H9 (cell line): ENCODE measurements around the gene AP3D1. TPM values are rescaled to one million over a fixed set of nuclear protein-coding genes. Genes with fewer than 3 reads are reported as not detected.
A peak's percentile ranks its signal among the peaks of the same experiment; 100 is the strongest.

Experiments used
- DNase-seq: peaks from one replicate; pipeline ENCODE4 v3.0.0-alpha.2; 2017
- H2AFZ ChIP-seq: one replicate; pipeline ENCODE4 v1.6.1; 2013; ENCODE audit warnings: mild to moderate bottlenecking, low read length, control low read depth, moderate library complexity
- H2AK5ac ChIP-seq: 2 replicates; pipeline ENCODE4 v1.6.1; 2013; ENCODE audit warnings: low read length, control low read depth, mixed read lengths; ENCODE audit not compliant: insufficient read length
- H2BK120ac ChIP-seq: one replicate; pipeline ENCODE4 v1.6.1; 2013; ENCODE audit warnings: low read depth, mild to moderate bottlenecking, low read length, control low read depth, inconsistent platforms; ENCODE audit not compliant: poor library complexity, severe bottlenecking
- H2BK12ac ChIP-seq: 2 replicates; pipeline ENCODE4 v1.6.1; 2013; ENCODE audit warnings: low read length, control low read depth, mixed read lengths, low read depth; ENCODE audit not compliant: insufficient read length
- H2BK15ac ChIP-seq: 2 replicates; pipeline ENCODE4 v1.6.1; 2013; ENCODE audit warnings: low read depth, low read length, control low read depth
- H2BK20ac ChIP-seq: one replicate; pipeline ENCODE4 v1.6.1; 2013; ENCODE audit warnings: low read depth, mild to moderate bottlenecking, low read length, control low read depth, inconsistent platforms; ENCODE audit not compliant: poor library complexity, severe bottlenecking
- H2BK5ac ChIP-seq: 2 replicates; pipeline ENCODE4 v1.6.1; 2013; ENCODE audit warnings: low read length, control low read depth, mixed read lengths; ENCODE audit not compliant: insufficient read length
- H3K14ac ChIP-seq: 2 replicates; pipeline ENCODE4 v1.6.1; 2013; ENCODE audit warnings: low read length, control low read depth; ENCODE audit not compliant: insufficient read depth
- H3K18ac ChIP-seq: 2 replicates; pipeline ENCODE4 v1.6.1; 2013; ENCODE audit warnings: low read depth, mild to moderate bottlenecking, mixed read lengths, low read length, control low read depth; ENCODE audit not compliant: insufficient read length
- H3K23ac ChIP-seq: 2 replicates; pipeline ENCODE4 v1.6.1; 2013; ENCODE audit warnings: low read length, control low read depth, mixed read lengths, low read depth; ENCODE audit not compliant: insufficient read length
- H3K23me2 ChIP-seq: 2 replicates; pipeline ENCODE4 v1.6.1; 2013; ENCODE audit warnings: low read depth, mild to moderate bottlenecking, mixed read lengths, low read length, control low read depth; ENCODE audit not compliant: insufficient read length, poor library complexity, severe bottlenecking
- H3K27ac ChIP-seq: 2 replicates; pipeline ENCODE4 v1.5.1; 2013; ENCODE audit warnings: low read length, control low read depth, mixed read lengths, low read depth; ENCODE audit not compliant: insufficient read length
- H3K27me3 ChIP-seq: 2 replicates; pipeline ENCODE4 v1.6.1; 2013; ENCODE audit warnings: low read length, control low read depth, inconsistent platforms; ENCODE audit not compliant: insufficient read depth
- H3K4ac ChIP-seq: 2 replicates; pipeline ENCODE4 v1.6.1; 2013; ENCODE audit warnings: low read depth, mild to moderate bottlenecking, control low read depth, inconsistent platforms, low read length, moderate library complexity
- H3K4me1 ChIP-seq: 2 replicates; pipeline ENCODE4 v1.6.1; 2013; ENCODE audit warnings: low read length, control low read depth, inconsistent platforms; ENCODE audit not compliant: insufficient read depth
- H3K4me2 ChIP-seq: 2 replicates; pipeline ENCODE4 v1.6.1; 2013; ENCODE audit warnings: low read length, control low read depth, mixed read lengths; ENCODE audit not compliant: insufficient read length, insufficient read depth
- H3K56ac ChIP-seq: 2 replicates; pipeline ENCODE4 v1.6.1; 2013; ENCODE audit warnings: low read depth, mild to moderate bottlenecking, mixed read lengths, low read length, control low read depth; ENCODE audit not compliant: insufficient read length
- H3K79me1 ChIP-seq: 2 replicates; pipeline ENCODE4 v1.6.1; 2013; ENCODE audit warnings: low read depth, mild to moderate bottlenecking, moderate library complexity, low read length, control low read depth, inconsistent platforms; ENCODE audit not compliant: insufficient read depth, poor library complexity, severe bottlenecking
- H3K79me2 ChIP-seq: 2 replicates; pipeline ENCODE4 v1.6.1; 2013; ENCODE audit warnings: low read length, control low read depth, inconsistent platforms; ENCODE audit not compliant: insufficient read depth
- H3K9ac ChIP-seq: 2 replicates; pipeline ENCODE4 v1.6.1; 2013; ENCODE audit warnings: low read length, control low read depth, mixed read lengths; ENCODE audit not compliant: insufficient read length; ENCODE audit errors: extremely low read depth
- H3K9me3 ChIP-seq: one replicate; pipeline ENCODE4 v1.6.1; 2013; ENCODE audit warnings: low read depth, low read length, inconsistent platforms; ENCODE audit not compliant: control insufficient read depth
- H3T11ph ChIP-seq: one replicate; pipeline ENCODE4 v1.6.1; 2013; ENCODE audit warnings: mild to moderate bottlenecking, low read length, control low read depth, inconsistent platforms
- H4K20me1 ChIP-seq: one replicate; pipeline ENCODE4 v1.6.1; 2013; ENCODE audit not compliant: control insufficient read depth, insufficient read length, insufficient read depth
- H4K5ac ChIP-seq: 2 replicates; pipeline ENCODE4 v1.6.1; 2013; ENCODE audit warnings: low read depth, mild to moderate bottlenecking, mixed read lengths, low read length, control low read depth; ENCODE audit not compliant: insufficient read length
- H4K8ac ChIP-seq: replicated peaks from 2 replicates; pipeline ENCODE4 v1.6.1; 2013; ENCODE audit warnings: low read length, control low read depth, mixed read lengths, low read depth; ENCODE audit not compliant: insufficient read length
- H4K91ac ChIP-seq: 2 replicates; pipeline ENCODE4 v1.6.1; 2013; ENCODE audit warnings: low read depth, mild to moderate bottlenecking, moderate library complexity, mixed read lengths, low read length, control low read depth; ENCODE audit not compliant: insufficient read length
- H3K27ac Mint-ChIP-seq, 3 experiments: 2 replicates in 2 of 3; 3 replicates in 1 of 3; pipeline ENCODE4 v1.8.0; 2020 to 2021; ENCODE audit warnings: mixed read lengths in 3 of 3, mild to moderate bottlenecking in 1 of 3, moderate library complexity in 1 of 3
- H3K27me3 Mint-ChIP-seq: 2 replicates; pipeline ENCODE4 v1.8.0; 2021; ENCODE audit warnings: low read depth, mild to moderate bottlenecking, moderate library complexity, mixed read lengths
- H3K36me3 Mint-ChIP-seq, 3 experiments: 2 replicates in 2 of 3; 3 replicates in 1 of 3; pipeline ENCODE4 v1.8.0; 2020 to 2021; ENCODE audit warnings: low read depth in 3 of 3, mixed read lengths in 3 of 3; ENCODE audit not compliant: insufficient read depth in 1 of 3
- H3K4me1 Mint-ChIP-seq, 2 experiments: 2 replicates each; pipeline ENCODE4 v1.8.0; 2020; ENCODE audit warnings: mixed read lengths in 2 of 2
- H3K4me3 Mint-ChIP-seq, 2 experiments: 2 replicates in 1 of 2; 3 replicates in 1 of 2; pipeline ENCODE4 v1.8.0; 2020 to 2021; ENCODE audit warnings: mild to moderate bottlenecking in 2 of 2, mixed read lengths in 2 of 2, moderate library complexity in 1 of 2
- H3K9me3 Mint-ChIP-seq, 2 experiments: 2 replicates in 1 of 2; 3 replicates in 1 of 2; pipeline ENCODE4 v1.8.0; 2020; ENCODE audit warnings: mild to moderate bottlenecking in 2 of 2, mixed read lengths in 2 of 2, moderate library complexity in 1 of 2
- CTCF ChIP-seq: fragments of 200-600 bp; sonication (generic); conservative IDR thresholded peaks from 3 replicates; pipeline ENCODE4 v1.8.0; 2021; ENCODE audit warnings: antibody characterized with exemption, mild to moderate bottlenecking
- WGBS: extraction: QIAGEN DNeasy Blood & Tissue Kit; methylation state at CpG from one replicate; pipeline ENCODE4 v1.1.7; 2013; ENCODE audit warnings: missing lambda C conversion rate, low lambda C conversion rate, mixed read lengths; ENCODE audit not compliant: insufficient read length; ENCODE audit errors: extremely low coverage; 5-methylcytosine and 5-hydroxymethylcytosine counted together
- total RNA-seq: library from RNA; stranded (reverse); gene quantifications from 2 replicates; pipeline ENCODE4 v1.2.1, GENCODE V29; 2021

AP3D1 gene
- total RNA-seq, 1 experiment from 2014 or later: 142 TPM

- H3K18ac ChIP-seq: no peak overlapping the region
- no peaks in the 10 kb centered on the region for H3K9me3 Mint-ChIP-seq
- no peak overlapping the region for H3K14ac ChIP-seq
- H3K23ac ChIP-seq: no peak overlapping the region
- H2BK120ac ChIP-seq: no peak overlapping the region
- no peak overlapping the region for H3T11ph ChIP-seq
- H3K27ac ChIP-seq: no peak overlapping the region
- H3K36me3 Mint-ChIP-seq: no peaks in the 10 kb centered on the region; a peak in 1 of 7 replicates
- H3K4me2 ChIP-seq: no peak overlapping the region
- no peak overlapping the region for H2AFZ ChIP-seq
- H3K23me2 ChIP-seq: no peaks in the 10 kb centered on the region
- no peak overlapping the region for H2AK5ac ChIP-seq
- no peak overlapping the region for H3K9ac ChIP-seq
- DNase-seq: no peak
- H3K27me3 ChIP-seq: no peaks in the 10 kb centered on the region
- H3K9me3 ChIP-seq: no peaks in the 10 kb centered on the region
- no peaks in the 10 kb centered on the region for H3K4me1 ChIP-seq
- no peaks in the 10 kb centered on the region for H4K20me1 ChIP-seq
- H3K79me2 ChIP-seq: no peaks in the 10 kb centered on the region
- no peak overlapping the region; the same call in 1 of the 2 replicates for H3K4ac ChIP-seq
- H3K79me1 ChIP-seq: no peaks in the 10 kb centered on the region
- no peak overlapping the region for H3K4me3 Mint-ChIP-seq
- no peak overlapping the region for H3K56ac ChIP-seq
- H3K27ac Mint-ChIP-seq: peak overlapping the region; percentile 52 to 78 (median 64); a peak in 4 of 7 replicates
- no peak overlapping the region for H2BK5ac ChIP-seq
- H4K5ac ChIP-seq: no peak overlapping the region
- no peak overlapping the region for H2BK15ac ChIP-seq
- H2BK12ac ChIP-seq: no peak overlapping the region
- H3K4me1 Mint-ChIP-seq: peaks cover 23 to 25% of the 10 kb centered on the region in 2 experiments
- H4K8ac ChIP-seq: no peak overlapping the region
- no CpG with 5 or more reads among the region's 2 CpGs for WGBS
- H4K91ac ChIP-seq: no peak overlapping the region
- H3K27me3 Mint-ChIP-seq: no peaks in the 10 kb centered on the region; the same call in 1 of the 2 replicates
- no peak for TF ChIP-seq CTCF
- no peak overlapping the region for H2BK20ac ChIP-seq
These were observed 61.7 kb downstream of the AP3D1 start for GRCh38 chr19:2089727-2090053.
